Subcutaneous adipose tissue (tissue), 4 donors: ENCODE results near the gene PBX1. TPM values are rescaled to one million over a fixed set of nuclear protein-coding genes. Genes with fewer than 3 reads are reported as not detected.

ENCODE experiments used
- CTCF ChIP-seq: fragments of 450-650 bp; IDR thresholded peaks from one replicate; pipeline ENCODE4 v1.5.1; 2016; ENCODE audit warnings: low read depth, mild to moderate bottlenecking, control low read depth, antibody characterized with exemption, moderate library complexity
- total RNA-seq, 4 donors: library from RNA; depleted of rRNA; stranded (reverse); fragments of >200 nt; gene quantifications; one replicate each; pipeline ENCODE4 v1.1.0, GENCODE V29; 2016

PBX1 gene
- total RNA-seq, 4 donors from 2014 or later = 36.5 to 61.1 (median 54.2) TPM

- TF ChIP-seq CTCF = no peak
These were observed 113.6 kb downstream of the PBX1 start for GRCh38 chr1:164672588-164672987.

- TF ChIP-seq CTCF = no peak
These were observed 114.7 kb downstream of the PBX1 start for GRCh38 chr1:164673584-164674214.

- TF ChIP-seq CTCF = no peak
These were observed 116.4 kb downstream of the PBX1 start for GRCh38 chr1:164675342-164675904.

GRCh38 chr1:164678136-164678700 is 119.2 kb downstream of the PBX1 start:
- no peak for TF ChIP-seq CTCF

GRCh38 chr1:164682570-164682969 is 123.6 kb downstream of the PBX1 start:
- no peak for TF ChIP-seq CTCF

GRCh38 chr1:164683235-164683634 is 124.3 kb downstream of the PBX1 start:
- no peak for TF ChIP-seq CTCF

GRCh38 chr1:164685266-164686035 is 126.5 kb downstream of the PBX1 start:
- TF ChIP-seq CTCF = no peak
